MCF 10A (cell line): Measurements from ENCODE around the gene MPV17L. TPM values are rescaled to one million over a fixed set of nuclear protein-coding genes. Genes with fewer than 3 reads are reported as not detected.
"Not testable (repeated sequence)": the region's sequence is repeated elsewhere in the genome, so short reads cannot be mapped to it uniquely, and the experiment has no call there.

Experiments
- BruUV-seq: library from RNA; stranded (reverse); fragments of 400-500 nt; replicated peaks from 2 replicates; lab custom pipeline; 2021; lab: Mats Ljungman, UMichigan
- CTCF ChIA-PET: fragments of 300-600 bp; sonication (Branson Sonifier 250); formaldehyde crosslinking; extraction: SDS; loops from one replicate; lab custom pipeline; 2021; ENCODE audit warnings: antibody characterized with exemption, inconsistent platforms; lab: Yijun Ruan, JAX
- POLR2A ChIA-PET: fragments of 300-600, 350-650 bp; sonication (Branson Sonifier 250); formaldehyde crosslinking; extraction: SDS; loops from one replicate; lab custom pipeline; 2020; ENCODE audit warnings: antibody characterized with exemption, inconsistent platforms; lab: Yijun Ruan, JAX
- DNase-seq: peaks from one replicate; pipeline ENCODE4 v3.0.0-alpha.2; 2018; ENCODE audit not compliant: unreplicated experiment
- H3K27ac Mint-ChIP-seq: one replicate; pipeline ENCODE4 v1.8.0; 2022; ENCODE audit warnings: mild to moderate bottlenecking, low read depth, mixed read lengths; ENCODE audit not compliant: unreplicated experiment
- H3K27me3 Mint-ChIP-seq: one replicate; pipeline ENCODE4 v1.8.0; 2022; ENCODE audit warnings: mixed read lengths; ENCODE audit not compliant: insufficient read depth, unreplicated experiment
- H3K36me3 Mint-ChIP-seq: one replicate; pipeline ENCODE4 v1.8.0; 2022; ENCODE audit warnings: mild to moderate bottlenecking, moderate library complexity, mixed read lengths; ENCODE audit not compliant: insufficient read depth, unreplicated experiment
- H3K4me1 Mint-ChIP-seq: one replicate; pipeline ENCODE4 v1.8.0; 2022; ENCODE audit warnings: mixed read lengths; ENCODE audit not compliant: insufficient read depth, unreplicated experiment
- H3K4me3 Mint-ChIP-seq: one replicate; pipeline ENCODE4 v1.8.0; 2022; ENCODE audit warnings: mild to moderate bottlenecking, moderate library complexity, mixed read lengths; ENCODE audit not compliant: unreplicated experiment
- H3K9me3 Mint-ChIP-seq: one replicate; pipeline ENCODE4 v1.8.0; 2022; ENCODE audit warnings: mixed read lengths; ENCODE audit not compliant: unreplicated experiment
- CTCF ChIP-seq: fragments of 200-600 bp; IDR thresholded peaks from one replicate; pipeline ENCODE4 v1.8.0; 2022; ENCODE audit warnings: antibody characterized with exemption, mild to moderate bottlenecking; ENCODE audit not compliant: unreplicated experiment
- intact Hi-C: fragments of 100-400 bp; cut with micrococcal nuclease; formaldehyde crosslinking; loops from 2 replicates; pipeline ENCODE4 v1.14.1; 2022
- total RNA-seq: library from RNA; stranded (reverse); gene quantifications from 2 replicates; pipeline ENCODE4 v1.2.3, GENCODE V29; 2022

MPV17L gene
- total RNA-seq, 1 experiment from 2014 or later = not detected

DNA sequence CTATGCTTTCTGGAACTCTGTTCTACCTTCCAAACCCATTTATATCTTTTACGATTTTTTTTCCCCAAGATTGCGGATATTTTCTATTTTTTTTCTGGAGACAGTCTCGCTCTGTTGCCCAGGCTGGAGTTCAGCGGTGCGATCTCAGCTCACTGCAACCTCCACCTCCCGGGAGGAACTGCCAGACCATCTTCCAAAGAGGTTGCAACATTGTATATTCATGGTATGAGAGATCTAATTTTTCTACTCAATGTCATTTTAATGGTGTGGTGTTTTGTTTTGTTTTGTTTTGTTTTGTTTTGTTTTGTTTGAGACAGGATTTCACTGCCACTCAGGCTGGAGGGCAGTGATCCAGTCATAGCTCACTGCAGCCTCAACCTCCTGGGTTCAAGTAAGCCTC lies 30.3 kb downstream of the MPV17L start:
- no peaks in the 10 kb centered on the region for H3K9me3 Mint-ChIP-seq
- H3K27me3 Mint-ChIP-seq = no peaks in the 10 kb centered on the region
- no peaks in the 10 kb centered on the region for H3K4me1 Mint-ChIP-seq
- ChIA-PET POLR2A (no interaction called here), CTCF (interaction anchor here (0.9 to 2.8 kb wide), 2 partner anchors 40 to 125 kb away, joined by 3 to 10 read pairs; no protein-coding TSS in a partner anchor)
- no peaks in the 10 kb centered on the region for H3K36me3 Mint-ChIP-seq
- intact Hi-C loops = loop anchor here (5.0 kb wide), 1 partner anchor 331 kb away; no protein-coding TSS in a partner anchor
- no TSS peak for BruUV-seq
- no peak overlapping the region for H3K4me3 Mint-ChIP-seq
- no peak for TF ChIP-seq CTCF
- DNase-seq = no peak
- no peak overlapping the region for H3K27ac Mint-ChIP-seq

GRCh38 chr16:15426796-15427195 lies 31.2 kb downstream of the MPV17L start:
- no peak for TF ChIP-seq CTCF
- Mint-ChIP-seq H3K9me3 (no peaks in the 10 kb centered on the region), H3K4me3 (no peak overlapping the region), H3K36me3 (no peaks in the 10 kb centered on the region), H3K27me3 (no peaks in the 10 kb centered on the region), H3K27ac (no peak overlapping the region), H3K4me1 (no peaks in the 10 kb centered on the region)
- BruUV-seq = no TSS peak
- no peak for DNase-seq
- CTCF ChIA-PET = interaction anchor here (0.9 to 2.8 kb wide), 3 partner anchors 15 to 124 kb away, joined by 3 to 10 read pairs (median 3); no protein-coding TSS in a partner anchor
- POLR2A ChIA-PET = no interaction called here
- intact Hi-C loops = loop anchor here (1.0 to 5.0 kb wide), 2 partner anchors 278 to 331 kb away; no protein-coding TSS in a partner anchor

DNA sequence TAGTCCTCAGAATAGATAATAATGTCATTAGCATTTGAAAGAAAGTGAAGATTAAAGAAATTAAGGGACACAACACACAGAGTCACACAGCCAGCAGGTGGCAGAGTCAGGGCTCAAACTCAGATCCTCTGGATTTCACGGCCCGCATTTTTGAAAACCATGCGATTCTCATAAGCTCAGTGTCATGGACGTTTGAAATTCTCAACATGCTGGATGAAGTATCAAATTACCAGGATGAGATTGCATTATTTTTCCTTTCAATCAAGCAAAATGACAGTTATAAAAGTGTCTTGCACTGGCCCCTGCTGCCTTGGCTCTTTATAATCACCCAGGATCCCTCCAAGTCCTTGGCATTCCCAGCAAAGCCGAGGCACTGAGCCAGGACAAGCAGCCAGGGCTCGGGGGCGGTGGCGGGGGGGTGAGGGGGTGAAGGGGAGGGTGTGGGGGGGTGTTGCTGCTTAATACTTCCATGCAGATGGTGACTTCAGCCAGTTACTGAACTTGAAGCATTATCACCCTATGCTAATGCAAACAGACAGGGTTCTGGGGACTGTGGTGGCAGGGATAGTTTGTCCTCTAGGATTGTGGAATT lies 32.2 kb downstream of the MPV17L start:
- POLR2A ChIA-PET = no interaction called here
- intact Hi-C loops = loop anchor here (1.0 to 5.0 kb wide), 2 partner anchors 277 to 330 kb away; no protein-coding TSS in a partner anchor
- peak; percentile 75 for DNase-seq
- H3K27me3 Mint-ChIP-seq = no peaks in the 10 kb centered on the region
- no peak overlapping the region for H3K4me3 Mint-ChIP-seq
- no TSS peak for BruUV-seq
- H3K36me3 Mint-ChIP-seq = no peaks in the 10 kb centered on the region
- no peaks in the 10 kb centered on the region for H3K9me3 Mint-ChIP-seq
- peak; percentile 49 for TF ChIP-seq CTCF
- H3K27ac Mint-ChIP-seq = no peak overlapping the region
- CTCF ChIA-PET = interaction anchor here (0.6 to 1.3 kb wide), 4 partner anchors 11 to 155 kb away, joined by 3 read pairs; no protein-coding TSS in a partner anchor
- no peaks in the 10 kb centered on the region for H3K4me1 Mint-ChIP-seq

- H3K36me3 Mint-ChIP-seq, H3K4me3 Mint-ChIP-seq, DNase-seq, H3K27me3 Mint-ChIP-seq, H3K4me1 Mint-ChIP-seq, CTCF ChIA-PET, H3K9me3 Mint-ChIP-seq, intact Hi-C loops, H3K27ac Mint-ChIP-seq, POLR2A ChIA-PET, BruUV-seq: not testable (repeated sequence)
Observed at GRCh38 chr16:15430884-15431283, 35.3 kb downstream of the MPV17L start.
